SJCRH30 (cell line): ENCODE measurements around the gene SLC23A1. TPM values are rescaled to one million over a fixed set of nuclear protein-coding genes. Genes with fewer than 3 reads are reported as not detected.

Experiments used
- DNase-seq, 2 experiments: peaks; one replicate each; pipeline ENCODE4 v3.0.0-alpha.2; 2015 to 2020
- H3K27ac ChIP-seq: fragments of 250-450 bp; sonication (Bioruptor Pico); 2 replicates; pipeline ENCODE4 v1.5.1; 2020; ENCODE audit warnings: mild to moderate bottlenecking, moderate library complexity
- H3K27me3 ChIP-seq: fragments of 250-450 bp; sonication (Bioruptor Pico); 2 replicates; pipeline ENCODE4 v1.5.1; 2020; ENCODE audit warnings: mild to moderate bottlenecking, moderate library complexity
- H3K36me3 ChIP-seq: fragments of 250-450 bp; sonication (Bioruptor Pico); 2 replicates; pipeline ENCODE4 v1.5.1; 2020; ENCODE audit warnings: mild to moderate bottlenecking, moderate library complexity
- H3K4me1 ChIP-seq: fragments of 250-450 bp; sonication (Bioruptor Pico); 2 replicates; pipeline ENCODE4 v1.5.1; 2020; ENCODE audit warnings: mild to moderate bottlenecking, moderate library complexity
- H3K4me3 ChIP-seq: fragments of 250-450 bp; sonication (Bioruptor Pico); 2 replicates; pipeline ENCODE4 v1.5.1; 2020; ENCODE audit warnings: mild to moderate bottlenecking, moderate library complexity
- H3K9me3 ChIP-seq: fragments of 250-450 bp; sonication (Bioruptor Pico); replicated peaks from 2 replicates; pipeline ENCODE4 v1.5.1; 2020; ENCODE audit warnings: mild to moderate bottlenecking, moderate library complexity
- total RNA-seq: library from RNA; depleted of rRNA; stranded (reverse); fragments of >200 nt; shearing (Covaris generic); gene quantifications from 2 replicates; pipeline ENCODE4 v1.2.3, GENCODE V29; 2014

SLC23A1 gene
- total RNA-seq, 1 experiment from 2014 or later = not detected

DNA sequence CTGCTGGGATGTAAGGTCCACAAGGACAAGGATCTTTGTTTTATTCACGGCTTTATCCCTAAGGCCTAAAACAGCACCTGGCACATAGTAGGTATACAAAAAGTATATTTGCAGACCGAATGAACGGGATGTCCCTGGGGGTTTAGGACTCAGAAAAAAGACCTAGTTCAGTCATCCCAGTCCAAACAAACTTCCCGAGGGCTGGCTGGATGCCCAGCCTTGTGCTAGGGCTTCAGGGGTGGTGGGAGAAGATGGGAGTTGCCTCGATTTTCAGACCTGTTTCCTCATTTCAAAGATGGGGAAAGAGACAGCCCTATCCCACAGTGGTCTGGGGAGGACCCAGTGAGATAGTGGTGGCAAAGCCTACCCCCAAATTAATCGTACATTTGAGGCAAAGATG is 14.8 kb upstream of the SLC23A1 start:
- no peak overlapping the region for H3K27ac ChIP-seq
- peaks cover 14% of the 10 kb centered on the region for H3K4me1 ChIP-seq
- H3K9me3 ChIP-seq = 0 out of 2 replicates have a peak, but pooled peaks cover 3% of the 10 kb centered on the region
- no peaks in the 10 kb centered on the region for H3K27me3 ChIP-seq
- H3K4me3 ChIP-seq = no peak overlapping the region
- DNase-seq = peak in 1 of 2 experiments; percentile 56
- no peaks in the 10 kb centered on the region for H3K36me3 ChIP-seq

DNA sequence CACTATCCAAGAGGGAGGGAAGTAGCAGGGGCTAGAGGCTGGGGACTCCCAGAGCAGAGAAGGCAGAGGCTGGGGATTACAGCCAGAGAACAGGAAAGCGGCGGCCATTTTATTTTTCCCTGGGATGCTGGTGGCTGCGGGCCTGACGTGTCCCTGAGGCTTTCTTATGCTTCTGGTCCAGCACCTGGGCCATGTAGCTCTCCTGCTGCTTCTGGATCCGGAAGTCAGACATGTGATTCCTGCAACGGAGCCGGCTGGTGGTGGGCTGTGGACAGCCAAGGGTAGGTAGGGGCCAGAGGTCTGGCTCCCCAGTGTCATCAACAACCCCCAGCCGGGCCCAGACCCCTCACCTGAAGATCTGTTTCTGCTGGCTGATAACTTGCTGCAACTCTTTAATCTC is 13.6 kb upstream of the SLC23A1 start:
- H3K36me3 ChIP-seq = no peaks in the 10 kb centered on the region
- DNase-seq = no peak
- no peaks in the 10 kb centered on the region for H3K27me3 ChIP-seq
- peaks cover 14% of the 10 kb centered on the region for H3K4me1 ChIP-seq
- 0 out of 2 replicates have a peak, but pooled peaks cover 3% of the 10 kb centered on the region for H3K9me3 ChIP-seq
- no peak overlapping the region for H3K4me3 ChIP-seq
- no peak overlapping the region for H3K27ac ChIP-seq

DNA sequence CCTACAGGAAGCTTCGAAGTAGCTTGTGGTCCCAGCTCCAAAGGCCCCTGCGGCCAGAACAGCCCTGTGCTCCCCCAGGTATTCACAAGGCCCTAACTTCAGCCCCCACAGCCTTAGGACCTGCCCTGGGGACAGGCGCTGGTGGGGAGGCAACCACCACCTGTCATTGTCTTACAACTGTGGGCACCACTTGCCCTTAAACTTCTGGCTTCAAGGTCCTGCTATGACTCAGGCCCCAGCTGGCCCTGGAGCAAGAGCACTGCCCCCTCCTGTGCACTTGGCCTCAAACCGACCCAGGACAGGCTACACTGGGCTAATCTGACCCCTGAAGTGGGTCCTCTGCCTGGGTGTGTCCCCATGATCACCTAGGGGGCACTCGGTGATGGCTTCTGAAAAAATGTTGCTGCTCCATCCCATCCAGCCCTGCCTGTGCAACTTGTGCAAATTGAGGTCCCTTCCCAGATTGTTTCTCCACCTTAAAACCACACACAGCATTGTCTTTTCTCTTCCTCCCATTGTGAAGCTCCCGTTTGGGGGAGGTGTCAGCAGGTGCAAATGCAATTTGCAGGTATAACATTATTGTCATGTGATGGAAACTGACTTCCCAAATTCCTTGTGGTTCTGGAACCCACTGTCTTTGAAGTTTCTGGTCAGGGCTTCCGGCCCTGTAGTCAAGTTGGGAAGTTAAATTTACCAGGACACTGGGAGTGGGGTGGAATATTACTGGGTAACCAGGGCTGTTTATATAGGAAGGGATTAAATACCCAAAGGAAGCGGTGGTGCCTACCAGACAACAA is 12.9 kb upstream of the SLC23A1 start:
- Histone ChIP-seq H3K27me3 (no peaks in the 10 kb centered on the region), H3K4me1 (peaks cover 14% of the 10 kb centered on the region), H3K4me3 (no peak overlapping the region), H3K36me3 (no peaks in the 10 kb centered on the region), H3K27ac (peak overlapping the region; percentile 37), H3K9me3 (0 out of 2 replicates have a peak, but pooled peaks cover 3% of the 10 kb centered on the region)
- DNase-seq = peak; percentile 81 to 84

DNA sequence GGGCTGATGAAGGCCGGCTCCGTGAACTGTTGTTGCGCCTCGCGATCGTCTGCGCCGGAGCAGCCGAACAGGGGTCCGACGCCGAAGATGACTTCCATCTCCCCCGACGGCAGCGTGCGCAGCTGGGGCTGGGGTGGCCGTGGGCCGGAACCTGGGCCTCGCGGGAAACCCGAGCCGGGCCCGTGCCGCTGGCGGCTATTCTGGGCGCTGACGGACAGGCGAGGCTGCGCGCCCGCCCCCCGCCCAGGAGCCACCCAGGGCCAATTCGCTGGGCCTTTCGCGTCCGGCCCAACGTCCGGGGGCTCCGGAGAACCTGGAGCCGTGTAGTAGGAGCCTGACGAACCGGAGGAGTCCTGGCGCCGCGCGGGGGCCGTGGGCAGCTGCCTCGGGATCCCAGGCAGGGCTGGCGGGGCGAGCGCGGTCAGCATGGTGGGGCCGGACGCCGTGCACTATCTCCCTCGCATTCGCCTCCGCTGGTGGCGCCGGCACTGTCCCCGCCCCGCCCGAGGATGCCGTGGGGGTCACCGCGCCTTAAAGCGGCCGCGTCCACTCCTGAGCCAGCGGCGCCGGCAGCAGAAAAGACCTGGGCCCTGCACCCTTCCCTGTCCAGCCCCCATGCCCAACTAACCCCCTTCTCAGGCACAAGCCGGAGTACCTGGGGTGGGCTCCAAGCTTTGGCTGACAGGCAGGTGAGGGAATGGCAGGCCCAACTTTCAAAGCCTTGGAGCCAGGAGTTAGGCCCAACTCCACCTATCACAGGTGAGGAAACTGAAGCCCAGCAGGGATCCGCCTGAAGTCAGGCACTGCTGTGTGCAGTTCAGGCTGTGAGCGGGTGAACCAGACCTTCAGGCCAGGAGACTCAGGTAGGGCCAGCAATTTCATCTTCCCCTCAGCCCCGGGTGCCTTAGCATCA is 11.8 kb upstream of the SLC23A1 start, which contains the start of gene PROB1:
Gene PROB1, minus strand, starts transcription at position 451 of the 913 bp plus-strand sequence. Its CDS starts 23 bp downstream, at position 428.
- Histone ChIP-seq H3K36me3 (no peaks in the 10 kb centered on the region), H3K4me3 (no peak within 1 kb of the TSS), H3K9me3 (0 out of 2 replicates have a peak, but pooled peaks cover 3% of the 10 kb centered on the region), H3K27me3 (no peaks in the 10 kb centered on the region), H3K4me1 (peaks cover 14% of the 10 kb centered on the region), H3K27ac (peak within 1 kb of the TSS; percentile 37)
- DNase-seq = no peak

DNA sequence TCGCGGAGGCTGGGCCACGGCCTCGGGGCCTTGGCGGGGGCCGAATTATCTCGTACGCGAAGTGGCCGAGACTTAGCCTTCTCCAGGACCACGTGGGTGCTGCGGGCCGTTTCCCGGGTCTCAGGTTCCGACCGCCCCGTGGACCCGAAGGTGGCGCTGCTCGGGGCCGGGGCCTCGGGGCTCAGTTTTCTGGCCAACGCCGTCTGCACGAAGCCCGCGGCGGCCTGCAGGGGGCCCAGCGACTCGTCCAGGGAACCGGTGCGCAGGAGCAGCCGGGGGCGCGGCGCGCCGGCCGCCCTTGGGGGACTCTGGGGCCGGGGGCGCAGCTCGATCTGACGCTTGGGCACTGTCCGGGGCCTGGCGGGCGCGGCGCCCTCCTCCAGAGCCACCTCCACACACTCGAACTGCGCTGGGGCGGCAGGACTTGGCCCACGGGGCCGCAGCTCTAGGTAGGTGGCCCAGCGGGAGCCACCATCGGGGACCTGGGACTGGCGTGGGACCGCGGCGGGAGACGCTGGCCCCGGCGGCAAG is 11.1 kb upstream of the SLC23A1 start:
- no peak overlapping the region for H3K27ac ChIP-seq
- H3K36me3 ChIP-seq = no peaks in the 10 kb centered on the region
- no peak for DNase-seq
- H3K27me3 ChIP-seq = no peaks in the 10 kb centered on the region
- H3K4me3 ChIP-seq = no peak overlapping the region
- peaks cover 14% of the 10 kb centered on the region for H3K4me1 ChIP-seq
- 0 out of 2 replicates have a peak, but pooled peaks cover 3% of the 10 kb centered on the region for H3K9me3 ChIP-seq

DNA sequence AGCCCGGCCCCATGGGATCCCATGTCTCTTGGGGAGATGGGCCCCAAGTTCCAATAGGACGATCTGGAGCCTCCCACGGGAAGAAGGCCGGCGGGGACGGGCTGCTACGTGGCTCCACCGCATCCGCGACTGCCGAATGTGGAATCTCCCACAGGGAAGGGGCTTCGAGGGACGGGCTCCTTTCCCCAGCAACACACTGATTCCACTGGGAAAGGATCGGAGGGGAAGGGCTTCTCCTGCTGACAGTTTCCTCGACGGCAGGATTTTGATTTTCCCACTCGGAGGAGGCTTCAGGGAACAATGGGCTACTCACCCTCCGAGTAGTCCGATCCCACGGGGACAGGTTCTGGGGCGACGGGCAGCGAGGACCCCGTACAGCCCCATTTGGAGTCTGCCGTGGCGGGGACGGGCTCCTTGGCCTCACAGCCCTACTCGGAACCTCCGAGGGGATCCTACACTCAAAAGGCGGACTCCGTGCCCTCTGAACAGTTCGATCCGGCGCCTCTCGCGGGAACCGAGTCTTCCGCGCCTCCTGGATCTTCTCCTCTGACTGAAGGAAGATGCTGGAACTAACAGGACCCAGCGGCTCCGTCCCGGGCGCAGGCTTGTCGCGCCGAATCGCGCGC is 10.5 kb upstream of the SLC23A1 start:
- Histone ChIP-seq H3K4me3 (no peak overlapping the region), H3K27ac (no peak overlapping the region), H3K4me1 (peaks cover 14% of the 10 kb centered on the region), H3K36me3 (no peaks in the 10 kb centered on the region), H3K27me3 (no peaks in the 10 kb centered on the region), H3K9me3 (0 out of 2 replicates have a peak, but pooled peaks cover 3% of the 10 kb centered on the region)
- no peak for DNase-seq

DNA sequence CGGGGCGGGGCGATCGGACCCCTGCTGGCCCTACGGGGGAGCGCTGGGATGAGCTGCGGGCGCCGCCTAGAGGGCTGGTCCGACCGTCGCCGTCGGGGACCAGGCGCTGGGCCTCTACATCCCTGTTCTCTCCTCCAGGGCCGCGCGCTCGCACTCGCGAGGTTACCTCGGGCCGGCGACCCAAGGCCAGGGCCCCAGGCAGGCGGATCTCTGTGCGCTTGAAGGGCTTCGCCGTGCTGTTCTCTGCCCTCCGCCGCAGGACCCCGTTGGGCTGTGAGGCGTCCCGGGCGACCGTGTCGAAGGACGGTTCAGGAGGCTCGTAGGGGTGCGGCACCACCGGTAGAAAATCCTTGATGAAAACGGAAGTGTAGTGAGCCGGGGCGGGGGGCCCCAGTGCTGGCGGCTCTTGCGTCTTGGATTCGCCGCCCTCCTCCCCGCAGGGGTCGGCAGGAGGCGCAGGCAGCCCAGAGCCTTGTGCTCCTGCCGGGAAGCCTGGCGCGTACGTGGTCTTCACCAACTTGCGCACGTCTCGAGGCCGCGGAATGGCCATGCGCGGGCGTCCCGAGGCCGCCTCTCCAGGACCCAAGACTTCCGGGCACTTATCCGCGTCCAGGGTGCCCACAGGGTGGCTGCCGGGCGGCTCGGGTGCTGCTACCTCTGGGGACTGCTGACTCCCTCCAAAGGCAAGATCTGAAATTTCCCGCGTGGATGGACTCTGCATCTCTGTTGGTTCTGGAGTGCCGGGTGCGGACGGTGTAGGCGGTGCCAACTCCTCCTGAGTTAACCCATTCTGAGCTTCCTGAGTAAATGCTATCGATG is 9.8 kb upstream of the SLC23A1 start:
- no peaks in the 10 kb centered on the region for H3K36me3 ChIP-seq
- H3K27me3 ChIP-seq = no peaks in the 10 kb centered on the region
- peaks cover 14% of the 10 kb centered on the region for H3K4me1 ChIP-seq
- H3K27ac ChIP-seq = no peak overlapping the region
- H3K9me3 ChIP-seq = 0 out of 2 replicates have a peak, but pooled peaks cover 3% of the 10 kb centered on the region
- H3K4me3 ChIP-seq = no peak overlapping the region
- no peak for DNase-seq

DNA sequence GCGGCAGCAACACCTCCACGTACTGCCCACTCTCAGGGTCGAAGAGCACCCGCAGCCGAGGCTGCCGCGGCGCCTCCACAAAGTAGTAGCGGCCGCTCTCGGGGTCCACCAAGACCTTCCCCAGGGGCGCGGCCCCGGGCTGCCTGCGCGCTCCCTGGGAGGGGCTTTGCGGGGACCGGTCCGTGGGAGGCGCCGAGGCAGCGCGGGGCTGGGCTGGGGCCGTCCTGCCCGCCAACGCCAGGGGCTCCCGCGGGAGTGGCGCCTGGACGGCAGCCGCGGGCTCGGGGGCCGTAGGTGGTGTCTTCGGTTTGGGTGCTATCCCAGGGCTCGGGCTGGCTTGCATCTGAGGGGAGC is 9.2 kb upstream of the SLC23A1 start:
- Histone ChIP-seq H3K4me1 (peaks cover 14% of the 10 kb centered on the region), H3K4me3 (no peak overlapping the region), H3K36me3 (no peaks in the 10 kb centered on the region), H3K27me3 (no peaks in the 10 kb centered on the region), H3K27ac (no peak overlapping the region), H3K9me3 (0 out of 2 replicates have a peak, but pooled peaks cover 3% of the 10 kb centered on the region)
- no peak for DNase-seq

DNA sequence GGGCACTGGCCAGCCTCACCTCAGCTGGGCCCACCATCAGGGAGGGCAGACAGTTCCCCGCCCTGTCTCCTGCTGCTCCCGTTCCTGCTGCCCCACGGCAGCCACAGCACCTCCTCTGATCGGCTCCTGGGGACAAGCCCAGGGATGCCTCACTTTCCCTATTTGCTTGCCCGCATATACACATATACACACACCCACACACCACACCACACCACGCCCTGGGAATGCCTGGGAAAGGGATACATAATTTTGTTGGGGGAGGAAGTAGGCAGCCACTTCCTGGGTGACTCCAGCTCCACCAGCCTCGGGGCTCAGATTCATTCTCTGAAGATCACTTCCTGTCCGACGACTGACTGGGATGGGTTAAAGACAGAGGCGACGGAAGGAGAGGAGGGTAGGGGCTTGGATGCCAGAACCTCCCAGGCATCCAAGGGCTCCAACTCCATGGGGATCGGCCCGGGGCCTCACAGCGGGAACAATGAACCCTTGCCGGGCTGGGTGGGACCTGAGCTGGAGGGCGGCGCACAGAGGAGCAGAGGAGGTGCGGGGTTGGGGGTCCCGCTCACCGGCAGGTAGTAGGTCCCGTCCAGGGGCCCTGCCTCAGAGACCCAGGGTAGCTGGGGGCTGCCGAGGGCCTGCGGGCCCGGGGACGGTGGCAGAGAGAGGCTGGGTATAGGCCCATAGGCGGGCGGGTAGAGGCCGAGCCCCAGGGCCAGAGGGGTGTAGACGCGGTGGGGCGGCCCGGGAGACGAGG is 8.7 kb upstream of the SLC23A1 start:
- H3K36me3 ChIP-seq = no peaks in the 10 kb centered on the region
- H3K4me1 ChIP-seq = peaks cover 14% of the 10 kb centered on the region
- no peaks in the 10 kb centered on the region for H3K27me3 ChIP-seq
- no peak for DNase-seq
- H3K9me3 ChIP-seq = 0 out of 2 replicates have a peak, but pooled peaks cover 3% of the 10 kb centered on the region
- H3K27ac ChIP-seq = no peak overlapping the region
- no peak overlapping the region for H3K4me3 ChIP-seq

DNA sequence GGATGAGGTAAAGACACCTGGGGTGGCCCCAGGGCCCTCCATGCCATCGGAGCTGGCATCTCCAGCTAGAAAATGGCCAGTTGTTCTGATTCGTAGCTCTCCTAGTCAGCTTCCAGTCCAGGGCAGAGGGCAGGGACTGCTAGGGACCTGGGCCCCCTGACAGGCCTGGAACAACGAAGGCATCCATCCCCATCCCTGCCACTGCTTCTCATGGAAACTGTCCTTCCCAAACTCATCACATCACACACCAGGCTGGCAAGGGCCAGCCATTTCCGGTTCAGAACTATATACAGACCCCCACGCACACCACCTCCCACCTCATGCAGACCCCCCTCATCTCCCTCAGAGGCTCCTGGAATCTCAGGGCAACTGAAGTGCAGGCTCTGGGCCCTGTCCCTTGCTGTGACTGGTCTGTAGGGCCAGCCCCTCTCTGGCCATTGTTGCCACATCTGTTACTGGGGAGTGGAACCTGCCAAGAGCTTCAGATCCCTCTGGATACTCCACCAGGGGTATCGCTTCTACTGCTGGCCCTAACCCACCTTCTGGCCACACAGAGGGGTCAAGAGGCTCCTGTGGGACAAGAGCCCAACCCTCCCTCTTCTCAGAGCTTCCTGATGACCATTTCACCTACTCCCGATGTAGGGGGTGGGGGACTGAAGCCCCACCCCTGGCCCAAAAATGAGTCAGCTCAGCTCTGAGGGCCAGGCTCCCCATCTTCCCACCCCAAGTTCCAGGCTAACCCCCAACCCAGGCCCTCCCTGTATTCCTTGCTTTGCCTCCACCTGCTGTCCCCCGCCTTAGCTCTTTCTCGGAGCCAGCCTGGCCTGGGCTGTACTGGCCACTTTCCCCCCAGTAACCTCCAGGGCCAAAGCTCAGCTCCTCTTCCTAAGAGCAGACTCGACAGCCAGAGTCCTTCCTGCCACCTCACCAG is 7.8 kb upstream of the SLC23A1 start:
- no peak for DNase-seq
- Histone ChIP-seq H3K27me3 (no peaks in the 10 kb centered on the region), H3K4me1 (peaks cover 8% of the 10 kb centered on the region), H3K4me3 (no peak overlapping the region), H3K36me3 (no peaks in the 10 kb centered on the region), H3K27ac (no peak overlapping the region), H3K9me3 (0 out of 2 replicates have a peak, but pooled peaks cover 3% of the 10 kb centered on the region)

DNA sequence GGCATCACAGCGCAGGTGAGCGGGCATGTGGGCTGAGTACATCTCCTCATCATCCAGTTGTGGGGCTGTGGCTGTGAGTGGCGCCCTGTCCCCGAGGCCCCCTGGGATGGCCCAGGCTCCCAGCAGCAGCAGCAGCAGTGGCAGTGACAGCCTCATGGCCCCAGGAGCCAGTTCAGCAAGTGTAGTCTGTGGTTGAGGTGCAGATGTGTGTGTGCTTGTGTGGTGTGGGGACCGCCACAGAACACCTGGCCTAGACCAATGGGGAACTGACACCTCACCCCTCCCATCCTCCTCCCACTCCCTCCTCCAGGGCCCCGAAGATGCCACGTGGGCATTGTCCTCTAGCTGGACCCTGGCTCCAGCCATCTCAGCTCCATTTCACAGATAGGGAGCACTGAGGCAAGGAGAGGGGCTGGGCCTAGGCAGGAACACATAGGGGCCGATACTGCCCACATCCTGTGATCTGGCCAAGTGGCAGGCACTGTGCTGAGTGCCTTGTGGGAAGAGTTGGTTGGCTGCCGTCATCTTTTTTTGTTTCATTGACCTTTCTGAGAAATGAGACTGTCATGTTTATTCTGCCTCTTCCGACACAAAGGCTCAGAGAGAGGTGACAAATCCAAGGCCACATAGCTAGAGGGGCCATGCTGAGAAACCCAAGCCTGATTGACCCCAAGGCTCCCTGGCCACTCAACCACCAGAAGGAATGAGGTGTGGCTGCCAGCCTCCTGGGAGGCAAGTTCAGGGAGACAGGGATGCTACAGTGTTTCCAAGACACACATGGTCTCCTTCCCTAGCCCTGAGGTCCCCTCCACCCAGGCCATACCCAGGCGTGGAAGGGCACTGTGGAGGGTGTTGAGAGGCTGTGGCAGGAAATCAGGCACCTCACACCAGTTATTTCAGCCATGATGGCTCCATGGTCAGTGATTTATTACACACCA is 6.9 kb upstream of the SLC23A1 start, which contains the start of gene MZB1:
Gene MZB1, minus strand, starts transcription at position 213 of the 938 bp plus-strand sequence. Its CDS starts 57 bp downstream, at position 156.
- H3K27me3 ChIP-seq = no peaks in the 10 kb centered on the region
- no peak within 1 kb of the TSS for H3K4me3 ChIP-seq
- 0 out of 2 replicates have a peak, but pooled peaks cover 3% of the 10 kb centered on the region for H3K9me3 ChIP-seq
- no peak within 1 kb of the TSS for H3K27ac ChIP-seq
- DNase-seq = no peak
- H3K4me1 ChIP-seq = no peaks in the 10 kb centered on the region; the same call in 1 of the 2 replicates
- H3K36me3 ChIP-seq = no peaks in the 10 kb centered on the region
